GM12878 (cell line): ENCODE measurements around the gene OTUB2. TPM values are rescaled to one million over a fixed set of nuclear protein-coding genes. Genes with fewer than 3 reads are reported as not detected.

ENCODE experiments used
- BACH1 ChIP-seq: fragments of 450-650 bp; IDR thresholded peaks from 2 replicates; pipeline ENCODE4 v1.6.1; 2017; ENCODE audit warnings: mild to moderate bottlenecking, borderline replicate concordance
- BCL11A ChIP-seq: IDR thresholded peaks from 2 replicates; pipeline ENCODE4 v1.6.1; 2011; ENCODE audit warnings: low read depth, low read length
- BMI1 ChIP-seq: fragments of 450-650 bp; IDR thresholded peaks from 2 replicates; pipeline ENCODE4 v1.6.1; 2016; ENCODE audit warnings: mild to moderate bottlenecking, moderate library complexity, borderline replicate concordance
- CREB1 ChIP-seq: IDR thresholded peaks from 2 replicates; pipeline ENCODE4 v1.6.1; 2012; ENCODE audit warnings: low read depth, mild to moderate bottlenecking, inconsistent platforms
- CREM ChIP-seq: IDR thresholded peaks from 2 replicates; pipeline ENCODE4 v1.6.1; 2014; ENCODE audit warnings: antibody characterized with exemption, low read depth
- DPF2 ChIP-seq: fragments of 450-650 bp; IDR thresholded peaks from 2 replicates; pipeline ENCODE4 v1.6.1; 2017; ENCODE audit warnings: mild to moderate bottlenecking
- IRF4 ChIP-seq: IDR thresholded peaks from 2 replicates; pipeline ENCODE4 v1.6.1; 2011; ENCODE audit warnings: low read depth, low read length
- JUNB ChIP-seq: IDR thresholded peaks from 2 replicates; pipeline ENCODE4 v1.6.1; 2016; ENCODE audit warnings: antibody characterized with exemption, mild to moderate bottlenecking
- PAX8 ChIP-seq: fragments of 450-650 bp; IDR thresholded peaks from 2 replicates; pipeline ENCODE4 v1.6.1; 2017; ENCODE audit warnings: mild to moderate bottlenecking, moderate library complexity
- POU2F2 ChIP-seq: IDR thresholded peaks from 3 replicates; pipeline ENCODE4 v1.6.1; 2011; ENCODE audit warnings: low read depth, mild to moderate bottlenecking, low read length, borderline replicate concordance
- RB1 ChIP-seq: fragments of 450-650 bp; formaldehyde crosslinking; IDR thresholded peaks from 2 replicates; pipeline ENCODE4 v1.6.1; 2017; ENCODE audit warnings: mild to moderate bottlenecking, borderline replicate concordance
- SMAD5 ChIP-seq: IDR thresholded peaks from 2 replicates; pipeline ENCODE4 v1.6.1; 2016; ENCODE audit warnings: antibody characterized with exemption, low read depth
- STAT1 ChIP-seq: fragments of 450-650 bp; conservative IDR thresholded peaks from 2 replicates; pipeline ENCODE4 v1.6.1; 2014; ENCODE audit warnings: antibody characterized with exemption, mild to moderate bottlenecking
- TCF12 ChIP-seq: IDR thresholded peaks from 2 replicates; pipeline ENCODE4 v1.6.1; 2011; ENCODE audit warnings: low read depth, mild to moderate bottlenecking, low read length
- YY1 ChIP-seq: IDR thresholded peaks from 2 replicates; pipeline ENCODE4 v1.6.1; 2011; ENCODE audit warnings: low read depth, mild to moderate bottlenecking, low read length
- ZNF207 ChIP-seq: fragments of 450-650 bp; IDR thresholded peaks from 2 replicates; pipeline ENCODE4 v1.6.1; 2014; ENCODE audit warnings: antibody characterized with exemption, mild to moderate bottlenecking, borderline replicate concordance
- ZNF384 ChIP-seq: IDR thresholded peaks from 2 replicates; pipeline ENCODE4 v1.6.1; 2012; ENCODE audit warnings: low read depth, mild to moderate bottlenecking, low read length, improper control_type of control experiment, borderline replicate concordance
- ZSCAN29 ChIP-seq: fragments of 450-650 bp; IDR thresholded peaks from 2 replicates; pipeline ENCODE4 v1.6.1; 2017; ENCODE audit warnings: mild to moderate bottlenecking, moderate library complexity
- polyA plus RNA-seq, 11 experiments: library from polyadenylated mRNA; depleted of rRNA in 4 of 11; unstranded in 6 of 11; stranded (reverse) in 5 of 11; fragments of >200 nt; fragmentation: Nextera tagmentation in 4 of 11; fragmentation: Illumina TruSeq in 1 of 11; extraction: Ambion mirVana in 4 of 11; extraction: Trizol in 1 of 11; gene quantifications; 1 replicate in 1 of 11; 2 replicates in 10 of 11; pipeline versions ENCODE4 v1.2.1 to v1.2.3, GENCODE V29; 2011 to 2016; ENCODE audit warnings: inconsistent platforms in 2 of 11, missing spikeins in 2 of 11, low read depth in 1 of 11
- total RNA-seq, 4 experiments: library from RNA; depleted of rRNA in 3 of 4; stranded (reverse); fragments of >200 nt in 3 of 4; fragmentation: Illumina TruSeq in 1 of 4; extraction: Trizol in 1 of 4; gene quantifications; 2 replicates each; pipeline versions ENCODE4 v1.2.1 to v1.2.3, GENCODE V29; 2013 to 2021
- TF ChIP-seq, protein P1 (sequence below): fragments of 450-650 bp; conservative IDR thresholded peaks from 2 replicates; pipeline ENCODE4 v1.6.1; 2017; ENCODE audit warnings: mild to moderate bottlenecking, moderate library complexity
- TF ChIP-seq, protein P2 (sequence below): IDR thresholded peaks from 2 replicates; pipeline ENCODE4 v1.6.1; 2012; ENCODE audit warnings: mild to moderate bottlenecking, low read depth, low read length
- TF ChIP-seq, protein P3 (sequence below): fragments of 450-650 bp; IDR thresholded peaks from 2 replicates; pipeline ENCODE4 v1.6.1; 2017; ENCODE audit warnings: mild to moderate bottlenecking, moderate library complexity

Gene OTUB2
- total and polyA plus RNA-seq, 10 of the 15 experiments (the other 5 are each of a cell fraction or from before 2014, with no cell fraction given): 0.05 to 0.82 (median 0.43) TPM

DNA sequence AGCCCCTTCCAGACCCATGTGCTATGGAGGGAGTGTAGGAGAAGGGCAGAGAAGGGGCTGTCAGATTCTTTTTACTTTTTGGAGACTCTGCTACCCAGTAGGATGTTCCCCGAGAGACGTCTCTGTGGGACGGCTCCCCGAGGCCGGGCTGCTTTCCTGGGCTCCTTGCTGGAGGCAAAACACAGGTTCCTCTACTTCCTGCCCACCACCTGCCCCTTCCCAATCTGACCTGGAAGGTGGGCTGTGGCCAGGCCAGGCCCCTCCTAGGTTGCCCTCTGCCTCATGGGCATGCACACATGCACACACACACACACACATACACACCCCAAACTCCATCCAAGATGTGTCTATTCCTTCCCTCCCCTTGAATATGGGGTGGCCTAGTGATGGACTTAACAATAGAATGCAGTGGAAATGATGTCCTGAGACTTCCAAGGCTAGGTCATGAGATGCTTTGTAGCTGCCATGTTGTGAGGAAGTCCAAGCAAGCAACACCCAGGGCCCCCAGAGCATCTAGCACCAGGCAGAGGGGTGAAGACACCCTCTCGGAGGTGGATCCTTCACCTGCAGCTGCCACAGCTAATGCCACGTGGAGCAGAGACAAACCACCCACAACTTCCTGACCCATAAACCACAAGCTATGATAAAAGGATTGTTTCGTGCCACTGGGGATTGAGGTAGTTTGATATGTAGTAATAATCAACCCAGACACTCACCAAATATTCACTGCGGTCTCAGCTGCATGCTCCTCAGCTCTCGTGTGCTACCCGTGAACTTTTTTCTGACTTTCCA is 48.2 kb upstream of the OTUB2 start (continued):
- TF ChIP-seq JUNB (peak; percentile 67; the same call in 1 of the 2 replicates), BACH1 (peak; percentile 79; the same call in 1 of the 2 replicates), SMAD5 (0 out of 2 replicates have a peak, but pooled peaks have one; percentile 28), POU2F2 (peak; percentile 91), BCL11A (peak; percentile 97), ZNF384 (peak; percentile 47; the same call in 1 of the 2 replicates), YY1 (peak; percentile 90), PAX8 (no peak), CREB1 (no peak), DPF2 (peak; percentile 95), CREM (peak; percentile 92), RB1 (peak; percentile 25; the same call in 1 of the 2 replicates), ZNF207 (no peak), BMI1 (peak; percentile 57), ZSCAN29 (0 out of 2 replicates have a peak, but pooled peaks have one; percentile 44), STAT1 (no peak), TCF12 (peak; percentile 99), IRF4 (peak; percentile 77; the same call in 1 of the 2 replicates)
- TF ChIP-seq, protein P1, sequence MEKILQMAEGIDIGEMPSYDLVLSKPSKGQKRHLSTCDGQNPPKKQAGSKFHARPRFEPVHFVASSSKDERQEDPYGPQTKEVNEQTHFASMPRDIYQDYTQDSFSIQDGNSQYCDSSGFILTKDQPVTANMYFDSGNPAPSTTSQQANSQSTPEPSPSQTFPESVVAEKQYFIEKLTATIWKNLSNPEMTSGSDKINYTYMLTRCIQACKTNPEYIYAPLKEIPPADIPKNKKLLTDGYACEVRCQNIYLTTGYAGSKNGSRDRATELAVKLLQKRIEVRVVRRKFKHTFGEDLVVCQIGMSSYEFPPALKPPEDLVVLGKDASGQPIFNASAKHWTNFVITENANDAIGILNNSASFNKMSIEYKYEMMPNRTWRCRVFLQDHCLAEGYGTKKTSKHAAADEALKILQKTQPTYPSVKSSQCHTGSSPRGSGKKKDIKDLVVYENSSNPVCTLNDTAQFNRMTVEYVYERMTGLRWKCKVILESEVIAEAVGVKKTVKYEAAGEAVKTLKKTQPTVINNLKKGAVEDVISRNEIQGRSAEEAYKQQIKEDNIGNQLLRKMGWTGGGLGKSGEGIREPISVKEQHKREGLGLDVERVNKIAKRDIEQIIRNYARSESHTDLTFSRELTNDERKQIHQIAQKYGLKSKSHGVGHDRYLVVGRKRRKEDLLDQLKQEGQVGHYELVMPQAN: 0 out of 2 replicates have a peak, but pooled peaks have one; percentile 20
- TF ChIP-seq, protein P2, sequence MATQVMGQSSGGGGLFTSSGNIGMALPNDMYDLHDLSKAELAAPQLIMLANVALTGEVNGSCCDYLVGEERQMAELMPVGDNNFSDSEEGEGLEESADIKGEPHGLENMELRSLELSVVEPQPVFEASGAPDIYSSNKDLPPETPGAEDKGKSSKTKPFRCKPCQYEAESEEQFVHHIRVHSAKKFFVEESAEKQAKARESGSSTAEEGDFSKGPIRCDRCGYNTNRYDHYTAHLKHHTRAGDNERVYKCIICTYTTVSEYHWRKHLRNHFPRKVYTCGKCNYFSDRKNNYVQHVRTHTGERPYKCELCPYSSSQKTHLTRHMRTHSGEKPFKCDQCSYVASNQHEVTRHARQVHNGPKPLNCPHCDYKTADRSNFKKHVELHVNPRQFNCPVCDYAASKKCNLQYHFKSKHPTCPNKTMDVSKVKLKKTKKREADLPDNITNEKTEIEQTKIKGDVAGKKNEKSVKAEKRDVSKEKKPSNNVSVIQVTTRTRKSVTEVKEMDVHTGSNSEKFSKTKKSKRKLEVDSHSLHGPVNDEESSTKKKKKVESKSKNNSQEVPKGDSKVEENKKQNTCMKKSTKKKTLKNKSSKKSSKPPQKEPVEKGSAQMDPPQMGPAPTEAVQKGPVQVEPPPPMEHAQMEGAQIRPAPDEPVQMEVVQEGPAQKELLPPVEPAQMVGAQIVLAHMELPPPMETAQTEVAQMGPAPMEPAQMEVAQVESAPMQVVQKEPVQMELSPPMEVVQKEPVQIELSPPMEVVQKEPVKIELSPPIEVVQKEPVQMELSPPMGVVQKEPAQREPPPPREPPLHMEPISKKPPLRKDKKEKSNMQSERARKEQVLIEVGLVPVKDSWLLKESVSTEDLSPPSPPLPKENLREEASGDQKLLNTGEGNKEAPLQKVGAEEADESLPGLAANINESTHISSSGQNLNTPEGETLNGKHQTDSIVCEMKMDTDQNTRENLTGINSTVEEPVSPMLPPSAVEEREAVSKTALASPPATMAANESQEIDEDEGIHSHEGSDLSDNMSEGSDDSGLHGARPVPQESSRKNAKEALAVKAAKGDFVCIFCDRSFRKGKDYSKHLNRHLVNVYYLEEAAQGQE: 0 out of 2 replicates have a peak, but pooled peaks have one; percentile 27
- TF ChIP-seq, protein P3, sequence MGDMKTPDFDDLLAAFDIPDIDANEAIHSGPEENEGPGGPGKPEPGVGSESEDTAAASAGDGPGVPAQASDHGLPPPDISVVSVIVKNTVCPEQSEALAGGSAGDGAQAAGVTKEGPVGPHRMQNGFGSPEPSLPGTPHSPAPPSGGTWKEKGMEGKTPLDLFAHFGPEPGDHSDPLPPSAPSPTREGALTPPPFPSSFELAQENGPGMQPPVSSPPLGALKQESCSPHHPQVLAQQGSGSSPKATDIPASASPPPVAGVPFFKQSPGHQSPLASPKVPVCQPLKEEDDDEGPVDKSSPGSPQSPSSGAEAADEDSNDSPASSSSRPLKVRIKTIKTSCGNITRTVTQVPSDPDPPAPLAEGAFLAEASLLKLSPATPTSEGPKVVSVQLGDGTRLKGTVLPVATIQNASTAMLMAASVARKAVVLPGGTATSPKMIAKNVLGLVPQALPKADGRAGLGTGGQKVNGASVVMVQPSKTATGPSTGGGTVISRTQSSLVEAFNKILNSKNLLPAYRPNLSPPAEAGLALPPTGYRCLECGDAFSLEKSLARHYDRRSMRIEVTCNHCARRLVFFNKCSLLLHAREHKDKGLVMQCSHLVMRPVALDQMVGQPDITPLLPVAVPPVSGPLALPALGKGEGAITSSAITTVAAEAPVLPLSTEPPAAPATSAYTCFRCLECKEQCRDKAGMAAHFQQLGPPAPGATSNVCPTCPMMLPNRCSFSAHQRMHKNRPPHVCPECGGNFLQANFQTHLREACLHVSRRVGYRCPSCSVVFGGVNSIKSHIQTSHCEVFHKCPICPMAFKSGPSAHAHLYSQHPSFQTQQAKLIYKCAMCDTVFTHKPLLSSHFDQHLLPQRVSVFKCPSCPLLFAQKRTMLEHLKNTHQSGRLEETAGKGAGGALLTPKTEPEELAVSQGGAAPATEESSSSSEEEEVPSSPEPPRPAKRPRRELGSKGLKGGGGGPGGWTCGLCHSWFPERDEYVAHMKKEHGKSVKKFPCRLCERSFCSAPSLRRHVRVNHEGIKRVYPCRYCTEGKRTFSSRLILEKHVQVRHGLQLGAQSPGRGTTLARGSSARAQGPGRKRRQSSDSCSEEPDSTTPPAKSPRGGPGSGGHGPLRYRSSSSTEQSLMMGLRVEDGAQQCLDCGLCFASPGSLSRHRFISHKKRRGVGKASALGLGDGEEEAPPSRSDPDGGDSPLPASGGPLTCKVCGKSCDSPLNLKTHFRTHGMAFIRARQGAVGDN: peak; percentile 95
